ENCODE measurements around the gene NANOG. TPM values are rescaled to one million over a fixed set of nuclear protein-coding genes. Genes with fewer than 3 reads are reported as not detected.
"Not testable (repeated sequence)": the region's sequence is repeated elsewhere in the genome, so short reads cannot be mapped to it uniquely, and the experiment has no call there.

The NANOG gene
- not detected in 2 replicates for total RNA-seq (2012; rRNA removed)

- not testable (repeated sequence) for H3K4me1 ChIP-seq (ENCODE audit: control insufficient read depth, insufficient read depth, low read length); H3K27me3 ChIP-seq (ENCODE audit: control insufficient read depth, insufficient read depth, low read length); H3K9me3 ChIP-seq (replicated peaks; ENCODE audit: low read length); H3K4me3 ChIP-seq (ENCODE audit: low read length); H3K9ac ChIP-seq (ENCODE audit: low read depth, low read length); H3K4me2 ChIP-seq (ENCODE audit: low read length); H3K36me3 ChIP-seq (ENCODE audit: insufficient read depth, low read length)
These were observed at the start of gene NANOG for GRCh38 chr12:7788884-7789528. Gene NANOG, plus strand, starts transcription at chr12:7789402. Its CDS starts 213 bp downstream, at chr12:7789615.

GRCh38 chr12:7747246-7747645 lies 42.0 kb upstream of the NANOG start, which contains the start of gene CLEC4C:
Gene CLEC4C, minus strand, starts transcription at chr12:7747375. Its CDS starts 27 bp downstream, at chr12:7747348.
- Histone ChIP-seq H3K9ac (ENCODE audit: low read depth, low read length) (no peak within 1 kb of the TSS), H3K36me3 (ENCODE audit: insufficient read depth, low read length) (no peaks in the 10 kb centered on the region), H3K4me2 (ENCODE audit: low read length) (no peak within 1 kb of the TSS), H3K27me3 (ENCODE audit: control insufficient read depth, insufficient read depth, low read length) (no peaks in the 10 kb centered on the region), H3K9me3 (replicated peaks; ENCODE audit: low read length) (peaks cover 2% of the 10 kb centered on the region), H3K4me3 (ENCODE audit: low read length) (no peak within 1 kb of the TSS), H3K4me1 (ENCODE audit: control insufficient read depth, insufficient read depth, low read length) (no peaks in the 10 kb centered on the region)

DNA sequence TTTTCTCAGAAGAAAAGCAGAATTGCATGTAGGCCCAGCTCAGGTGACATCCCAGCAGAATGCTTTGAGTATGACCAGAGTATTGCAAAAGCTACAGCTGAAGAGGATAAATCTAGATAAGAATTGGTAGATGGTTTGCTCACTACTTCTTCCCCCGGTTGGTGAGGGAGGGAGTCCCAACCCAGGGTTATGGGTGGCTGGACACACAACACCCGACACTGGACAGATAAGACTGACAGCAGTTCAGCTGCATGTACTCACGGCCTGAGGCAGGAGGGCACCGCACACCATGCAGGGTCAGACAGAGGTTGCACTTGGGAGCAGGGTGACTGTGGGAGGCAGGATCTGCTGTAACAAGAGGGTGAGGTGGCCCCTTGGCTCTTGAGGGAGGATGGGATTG lies 40.4 kb upstream of the NANOG start:
- no peak overlapping the region for H3K4me2 ChIP-seq (ENCODE audit: low read length)
- H3K9ac ChIP-seq (ENCODE audit: low read depth, low read length) = no peak overlapping the region
- H3K9me3 ChIP-seq (replicated peaks; ENCODE audit: low read length) = peaks cover 2% of the 10 kb centered on the region
- no peaks in the 10 kb centered on the region for H3K36me3 ChIP-seq (ENCODE audit: insufficient read depth, low read length)
- H3K27me3 ChIP-seq (ENCODE audit: control insufficient read depth, insufficient read depth, low read length) = no peaks in the 10 kb centered on the region
- H3K4me1 ChIP-seq (ENCODE audit: control insufficient read depth, insufficient read depth, low read length) = no peaks in the 10 kb centered on the region
- no peak overlapping the region for H3K4me3 ChIP-seq (ENCODE audit: low read length)

DNA sequence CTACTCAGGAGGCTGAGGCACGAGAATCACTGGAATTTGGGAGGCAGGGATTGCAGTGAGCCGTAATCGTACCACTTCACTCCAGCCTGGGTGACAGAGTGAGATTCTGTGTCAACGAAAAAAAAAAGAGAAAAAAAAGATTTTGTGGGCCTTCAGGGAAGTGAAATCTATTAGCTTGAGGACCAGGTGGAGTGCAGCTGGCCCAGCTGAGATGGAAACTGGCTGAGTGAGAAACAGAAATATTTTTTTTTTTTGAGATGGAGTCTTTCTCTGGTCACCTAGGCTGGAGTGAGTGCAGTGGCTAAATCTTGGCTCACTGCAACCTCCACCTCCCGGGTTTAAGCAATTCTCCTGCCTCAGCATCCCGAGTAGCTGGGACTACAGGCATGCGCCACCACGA lies 39.8 kb upstream of the NANOG start:
- Histone ChIP-seq H3K4me3 (ENCODE audit: low read length) (no peak overlapping the region), H3K4me2 (ENCODE audit: low read length) (no peak overlapping the region), H3K36me3 (ENCODE audit: insufficient read depth, low read length) (no peaks in the 10 kb centered on the region), H3K9ac (ENCODE audit: low read depth, low read length) (no peak overlapping the region), H3K9me3 (replicated peaks; ENCODE audit: low read length) (peaks cover 2% of the 10 kb centered on the region), H3K4me1 (ENCODE audit: control insufficient read depth, insufficient read depth, low read length) (no peaks in the 10 kb centered on the region), H3K27me3 (ENCODE audit: control insufficient read depth, insufficient read depth, low read length) (no peaks in the 10 kb centered on the region)

DNA sequence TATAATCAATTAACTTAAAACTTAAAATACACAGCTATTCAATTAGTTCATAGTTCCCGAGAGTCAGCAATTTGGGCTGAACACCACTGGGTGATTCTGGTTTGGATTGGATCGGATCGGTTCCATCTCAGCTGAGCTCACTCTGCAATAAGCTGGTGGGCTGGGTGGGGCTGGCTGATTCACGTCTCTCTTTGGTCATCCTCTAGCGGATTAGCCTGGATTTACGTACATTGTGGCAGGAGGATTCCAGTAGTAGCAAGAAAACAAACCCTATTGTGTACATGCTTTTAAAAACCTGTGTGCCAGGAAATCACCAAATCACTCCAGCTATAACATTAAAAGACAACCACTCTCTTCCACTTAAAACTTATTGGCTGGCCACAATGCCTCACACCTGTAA lies 38.9 kb upstream of the NANOG start:
- no peaks in the 10 kb centered on the region for H3K4me1 ChIP-seq (ENCODE audit: control insufficient read depth, insufficient read depth, low read length)
- no peaks in the 10 kb centered on the region for H3K27me3 ChIP-seq (ENCODE audit: control insufficient read depth, insufficient read depth, low read length)
- peaks cover 2% of the 10 kb centered on the region for H3K9me3 ChIP-seq (replicated peaks; ENCODE audit: low read length)
- no peak overlapping the region for H3K9ac ChIP-seq (ENCODE audit: low read depth, low read length)
- no peak overlapping the region for H3K4me2 ChIP-seq (ENCODE audit: low read length)
- H3K4me3 ChIP-seq (ENCODE audit: low read length) = no peak overlapping the region
- no peaks in the 10 kb centered on the region for H3K36me3 ChIP-seq (ENCODE audit: insufficient read depth, low read length)

- Histone ChIP-seq H3K4me3 (ENCODE audit: low read length) (no peak overlapping the region), H3K9ac (ENCODE audit: low read depth, low read length) (no peak overlapping the region), H3K27me3 (ENCODE audit: control insufficient read depth, insufficient read depth, low read length) (no peaks in the 10 kb centered on the region)
These were observed 37.8 kb upstream of the NANOG start for GRCh38 chr12:7751394-7751793.

DNA sequence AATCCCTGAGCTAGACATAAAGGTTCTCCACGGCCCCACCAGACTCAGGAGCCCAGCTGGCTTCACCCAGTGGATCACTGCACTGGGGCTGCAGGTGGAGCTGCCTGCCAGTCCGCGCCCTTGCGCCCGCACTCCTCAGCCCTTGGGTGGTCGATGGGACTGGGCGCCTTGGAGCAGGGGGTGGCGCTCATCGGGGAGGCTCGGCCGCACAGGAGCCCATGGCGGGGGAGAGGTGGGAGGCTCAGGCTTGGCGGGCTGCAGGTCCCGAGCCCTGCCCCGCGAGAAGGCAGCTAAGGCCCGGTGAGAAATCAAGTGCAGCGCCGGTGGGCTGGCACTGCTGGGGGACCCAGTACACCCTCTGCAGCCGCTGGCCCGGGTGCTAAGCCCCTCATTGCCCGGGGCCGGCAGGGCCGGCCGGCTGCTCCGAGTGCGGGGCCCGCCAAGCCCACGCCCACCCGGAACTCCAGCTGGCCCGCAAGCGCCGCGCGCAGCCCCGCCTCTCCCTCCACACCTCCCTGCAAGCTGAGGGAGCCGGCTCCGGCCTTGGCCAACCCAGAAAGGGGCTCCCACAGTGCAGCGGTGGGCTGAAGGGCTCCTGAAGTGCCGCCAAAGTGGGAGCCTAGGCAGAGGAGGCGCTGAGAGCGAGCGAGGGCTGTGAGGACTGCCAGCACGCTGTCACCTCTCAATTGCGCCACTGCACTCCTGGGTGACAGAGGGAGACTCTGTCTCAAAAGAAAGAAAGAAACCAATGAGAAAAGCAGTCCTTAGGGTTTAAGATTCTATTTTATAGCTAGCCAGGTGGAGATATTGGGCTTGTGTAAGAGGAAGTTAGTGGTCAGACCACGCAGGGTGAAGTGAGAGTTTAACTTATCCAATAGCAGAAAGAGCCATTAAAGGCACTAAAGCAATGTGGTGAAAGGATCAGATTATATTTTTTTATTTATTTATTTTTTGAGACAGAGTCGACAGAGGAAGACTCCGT lies 37.0 kb upstream of the NANOG start:
- H3K9me3 ChIP-seq (replicated peaks; ENCODE audit: low read length); H3K9ac ChIP-seq (ENCODE audit: low read depth, low read length); H3K4me3 ChIP-seq (ENCODE audit: low read length); H3K36me3 ChIP-seq (ENCODE audit: insufficient read depth, low read length); H3K27me3 ChIP-seq (ENCODE audit: control insufficient read depth, insufficient read depth, low read length); H3K4me1 ChIP-seq (ENCODE audit: control insufficient read depth, insufficient read depth, low read length); H3K4me2 ChIP-seq (ENCODE audit: low read length): not testable (repeated sequence)

More at GRCh38 chr12:7751394-7751793, 37.8 kb upstream of the NANOG start:
- H3K9me3 ChIP-seq (replicated peaks; ENCODE audit: low read length) = peaks cover 2% of the 10 kb centered on the region
- H3K4me2 ChIP-seq (ENCODE audit: low read length) = no peak overlapping the region
- H3K4me1 ChIP-seq (ENCODE audit: control insufficient read depth, insufficient read depth, low read length) = no peaks in the 10 kb centered on the region
- H3K36me3 ChIP-seq (ENCODE audit: insufficient read depth, low read length) = no peaks in the 10 kb centered on the region

- H3K4me1 ChIP-seq (ENCODE audit: control insufficient read depth, insufficient read depth, low read length); H3K36me3 ChIP-seq (ENCODE audit: insufficient read depth, low read length); H3K27me3 ChIP-seq (ENCODE audit: control insufficient read depth, insufficient read depth, low read length); H3K4me3 ChIP-seq (ENCODE audit: low read length); H3K9ac ChIP-seq (ENCODE audit: low read depth, low read length); H3K4me2 ChIP-seq (ENCODE audit: low read length); H3K9me3 ChIP-seq (replicated peaks; ENCODE audit: low read length): not testable (repeated sequence)
These were observed 33.5 kb upstream of the NANOG start for GRCh38 chr12:7755668-7756067.

DNA sequence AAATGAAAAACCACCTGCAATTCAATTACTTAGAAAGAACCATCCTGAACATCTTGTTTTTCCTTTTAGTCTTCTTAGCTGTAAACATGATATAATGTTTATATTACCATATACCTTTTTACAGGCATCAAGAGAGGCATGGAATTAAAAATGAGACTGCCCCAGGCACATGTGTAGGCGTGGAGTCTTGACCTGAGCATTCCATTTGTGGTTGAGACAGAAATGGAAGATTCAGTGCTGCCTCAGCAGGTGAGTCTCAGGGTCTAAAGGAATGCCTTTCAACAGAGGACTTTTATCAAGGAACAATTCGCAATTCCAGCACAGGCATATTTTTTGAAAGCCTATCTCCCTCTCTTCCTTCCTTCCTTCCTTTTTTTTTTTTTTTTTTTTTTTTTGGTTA lies 32.2 kb upstream of the NANOG start:
- Histone ChIP-seq H3K4me2 (ENCODE audit: low read length) (no peak overlapping the region), H3K27me3 (ENCODE audit: control insufficient read depth, insufficient read depth, low read length) (no peaks in the 10 kb centered on the region), H3K9me3 (replicated peaks; ENCODE audit: low read length) (no peaks in the 10 kb centered on the region), H3K4me1 (ENCODE audit: control insufficient read depth, insufficient read depth, low read length) (no peaks in the 10 kb centered on the region), H3K36me3 (ENCODE audit: insufficient read depth, low read length) (no peaks in the 10 kb centered on the region), H3K9ac (ENCODE audit: low read depth, low read length) (no peak overlapping the region), H3K4me3 (ENCODE audit: low read length) (no peak overlapping the region)

DNA sequence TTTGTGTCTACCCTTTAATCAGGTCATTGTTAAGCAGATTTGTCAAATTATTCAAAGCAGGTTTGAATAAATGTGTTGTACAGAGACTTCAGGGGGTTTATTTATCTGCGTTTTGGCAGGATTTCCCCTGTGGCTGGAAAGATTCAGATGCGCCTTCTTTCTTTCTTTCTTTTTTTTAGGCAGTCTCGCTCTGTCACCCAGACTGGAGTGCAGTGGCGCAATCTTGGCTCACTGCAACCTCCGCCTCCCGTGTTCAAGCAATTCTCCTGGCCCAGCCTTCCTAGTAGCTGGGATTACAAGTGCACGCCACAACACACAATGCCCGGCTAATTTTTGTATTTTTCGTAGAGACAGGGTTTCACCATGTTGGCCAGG lies 30.4 kb upstream of the NANOG start:
- no peak overlapping the region for H3K4me2 ChIP-seq (ENCODE audit: low read length)
- no peaks in the 10 kb centered on the region for H3K9me3 ChIP-seq (replicated peaks; ENCODE audit: low read length)
- no peaks in the 10 kb centered on the region for H3K4me1 ChIP-seq (ENCODE audit: control insufficient read depth, insufficient read depth, low read length)
- no peaks in the 10 kb centered on the region for H3K36me3 ChIP-seq (ENCODE audit: insufficient read depth, low read length)
- H3K4me3 ChIP-seq (ENCODE audit: low read length) = no peak overlapping the region
- H3K27me3 ChIP-seq (ENCODE audit: control insufficient read depth, insufficient read depth, low read length) = no peaks in the 10 kb centered on the region
- H3K9ac ChIP-seq (ENCODE audit: low read depth, low read length) = no peak overlapping the region

GRCh38 chr12:7769999-7770398 lies 19.2 kb upstream of the NANOG start:
- Histone ChIP-seq H3K4me1 (ENCODE audit: control insufficient read depth, insufficient read depth, low read length) (no peaks in the 10 kb centered on the region), H3K9me3 (replicated peaks; ENCODE audit: low read length) (no peaks in the 10 kb centered on the region), H3K36me3 (ENCODE audit: insufficient read depth, low read length) (no peaks in the 10 kb centered on the region), H3K9ac (ENCODE audit: low read depth, low read length) (no peak overlapping the region), H3K4me3 (ENCODE audit: low read length) (no peak overlapping the region), H3K27me3 (ENCODE audit: control insufficient read depth, insufficient read depth, low read length) (no peaks in the 10 kb centered on the region), H3K4me2 (ENCODE audit: low read length) (no peak overlapping the region)
